Measurements from ENCODE around the gene FUBP3. TPM values are rescaled to one million over a fixed set of nuclear protein-coding genes. Genes with fewer than 3 reads are reported as not detected.
A peak's percentile ranks its signal among the peaks of the same experiment; 100 is the strongest.

Gene FUBP3
- total RNA-seq, 1 experiment from 2014 or later, result 78.6 TPM

GRCh38 chr9:130651752-130652151, 72.4 kb downstream of the FUBP3 start:
- Histone ChIP-seq H2BK15ac (ENCODE audit: low read depth, low read length) (no peak overlapping the region), H2BK20ac (ENCODE audit: low read depth, low read length, poor library complexity, severe bottlenecking) (no peak overlapping the region), H2BK12ac (ENCODE audit: insufficient read length, low read depth, low read length) (no peak overlapping the region), H4K8ac (replicated peaks; ENCODE audit: insufficient read length, low read depth, low read length) (no peak overlapping the region), H3K56ac (ENCODE audit: insufficient read length, low read depth, low read length) (no peak overlapping the region), H3K9me3 (ENCODE audit: control insufficient read depth, low read depth, low read length) (no peaks in the 10 kb centered on the region), H3K79me2 (ENCODE audit: insufficient read depth, low read length) (no peaks in the 10 kb centered on the region), H4K91ac (ENCODE audit: insufficient read length, low read depth, low read length) (no peak overlapping the region), H3T11ph (ENCODE audit: low read length) (no peak overlapping the region), H3K27ac (ENCODE audit: insufficient read length, low read depth, low read length) (no peak overlapping the region), H3K4me2 (ENCODE audit: insufficient read depth, insufficient read length, low read length) (no peak overlapping the region), H3K27me3 (ENCODE audit: insufficient read depth, low read length) (peaks cover 6% of the 10 kb centered on the region; the same call in 1 of the 2 replicates), H3K18ac (ENCODE audit: insufficient read length, low read depth, low read length) (no peak overlapping the region), H3K4ac (ENCODE audit: low read depth, low read length) (no peak overlapping the region), H2AFZ (ENCODE audit: low read length) (no peak overlapping the region), H2BK5ac (ENCODE audit: insufficient read length, low read length) (no peak overlapping the region), H3K23ac (ENCODE audit: insufficient read length, low read depth, low read length) (no peak overlapping the region), H2AK5ac (ENCODE audit: insufficient read length, low read length) (no peak overlapping the region), H3K4me1 (ENCODE audit: insufficient read depth, low read length) (no peaks in the 10 kb centered on the region), H3K23me2 (ENCODE audit: insufficient read length, low read depth, low read length, poor library complexity, severe bottlenecking) (no peaks in the 10 kb centered on the region), H3K79me1 (ENCODE audit: insufficient read depth, low read depth, low read length, poor library complexity, severe bottlenecking) (no peaks in the 10 kb centered on the region), H4K20me1 (ENCODE audit: control insufficient read depth, insufficient read depth, insufficient read length) (no peaks in the 10 kb centered on the region), H3K9ac (ENCODE audit: extremely low read depth, insufficient read length, low read length) (no peak overlapping the region), H4K5ac (ENCODE audit: insufficient read length, low read depth, low read length) (peak overlapping the region; percentile 55), H2BK120ac (ENCODE audit: low read depth, low read length, poor library complexity, severe bottlenecking) (no peak overlapping the region), H3K14ac (ENCODE audit: insufficient read depth, low read length) (no peak overlapping the region)
- H3K36me3 Mint-ChIP-seq (ENCODE audit: insufficient read depth in 1 of 3, low read depth in 3 of 3), result no peaks in the 10 kb centered on the region
- no CpG with 5 or more reads among the region's 18 CpGs for WGBS (ENCODE audit: extremely low coverage, insufficient read length, low lambda C conversion rate)
- H3K4me3 Mint-ChIP-seq, result no peak overlapping the region
- H3K9me3 Mint-ChIP-seq, result no peaks in the 10 kb centered on the region
- H3K4me1 Mint-ChIP-seq, result no peaks in the 10 kb centered on the region
- H3K27ac Mint-ChIP-seq, result no peak overlapping the region
- no peak for DNase-seq
- TF ChIP-seq, protein P1, sequence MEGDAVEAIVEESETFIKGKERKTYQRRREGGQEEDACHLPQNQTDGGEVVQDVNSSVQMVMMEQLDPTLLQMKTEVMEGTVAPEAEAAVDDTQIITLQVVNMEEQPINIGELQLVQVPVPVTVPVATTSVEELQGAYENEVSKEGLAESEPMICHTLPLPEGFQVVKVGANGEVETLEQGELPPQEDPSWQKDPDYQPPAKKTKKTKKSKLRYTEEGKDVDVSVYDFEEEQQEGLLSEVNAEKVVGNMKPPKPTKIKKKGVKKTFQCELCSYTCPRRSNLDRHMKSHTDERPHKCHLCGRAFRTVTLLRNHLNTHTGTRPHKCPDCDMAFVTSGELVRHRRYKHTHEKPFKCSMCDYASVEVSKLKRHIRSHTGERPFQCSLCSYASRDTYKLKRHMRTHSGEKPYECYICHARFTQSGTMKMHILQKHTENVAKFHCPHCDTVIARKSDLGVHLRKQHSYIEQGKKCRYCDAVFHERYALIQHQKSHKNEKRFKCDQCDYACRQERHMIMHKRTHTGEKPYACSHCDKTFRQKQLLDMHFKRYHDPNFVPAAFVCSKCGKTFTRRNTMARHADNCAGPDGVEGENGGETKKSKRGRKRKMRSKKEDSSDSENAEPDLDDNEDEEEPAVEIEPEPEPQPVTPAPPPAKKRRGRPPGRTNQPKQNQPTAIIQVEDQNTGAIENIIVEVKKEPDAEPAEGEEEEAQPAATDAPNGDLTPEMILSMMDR (conservative IDR thresholded peaks at IDR 0.05), result no peak
- H3K27me3 Mint-ChIP-seq (ENCODE audit: low read depth), result peaks cover 73% of the 10 kb centered on the region

Data from H9 (cell line).